ENCODE data around the gene NANOS2.
A peak's percentile ranks its signal among the peaks of the same experiment; 100 is the strongest.
"Not testable (repeated sequence)": the region's sequence is repeated elsewhere in the genome, so short reads cannot be mapped to it uniquely, and the experiment has no call there.

Gene NANOS2

DNA sequence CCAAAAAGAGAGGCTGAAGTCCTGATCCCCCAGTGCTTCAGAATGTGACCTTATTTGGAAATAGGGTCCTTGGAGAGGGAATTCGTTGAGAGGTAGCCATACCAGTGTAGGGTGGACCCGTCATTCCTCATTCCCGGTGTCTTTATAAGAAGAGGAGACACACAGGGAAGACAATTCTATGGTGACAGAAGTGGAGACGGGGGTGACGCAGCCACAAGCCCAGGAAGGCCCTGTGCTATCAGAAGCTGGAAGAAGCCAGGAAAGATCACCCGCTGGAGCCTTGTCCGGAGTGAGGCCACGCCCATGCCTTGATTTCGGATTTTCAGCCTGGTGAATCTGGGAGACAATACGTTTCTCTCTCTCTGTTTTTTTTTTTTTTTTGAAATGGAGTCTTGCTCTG lies 9.6 kb downstream of the NANOS2 start:
- peaks cover 0 to 6% of the 10 kb centered on the region in 2 donors for H3K36me3 ChIP-seq (ENCODE audit: control insufficient read depth in 2 of 2, insufficient read depth in 2 of 2, low read length in 2 of 2)
- no peaks in the 10 kb centered on the region for H3K27me3 ChIP-seq (ENCODE audit: control insufficient read depth in 1 of 2, insufficient read depth in 2 of 2, low read length in 2 of 2)
- no peak overlapping the region for H3K9ac ChIP-seq (ENCODE audit: low read length in 2 of 2)
- no peaks in the 10 kb centered on the region for H3K9me3 ChIP-seq (ENCODE audit: control insufficient read depth in 2 of 2, low read length in 2 of 2)
- H3K27ac ChIP-seq (ENCODE audit: low read length) = no peak overlapping the region
- H3K4me3 ChIP-seq (ENCODE audit: low read length in 2 of 2) = no peak overlapping the region
- peaks cover 20% of the 10 kb centered on the region for H3K4me1 ChIP-seq (ENCODE audit: control insufficient read depth, insufficient read depth, low read length)

DNA sequence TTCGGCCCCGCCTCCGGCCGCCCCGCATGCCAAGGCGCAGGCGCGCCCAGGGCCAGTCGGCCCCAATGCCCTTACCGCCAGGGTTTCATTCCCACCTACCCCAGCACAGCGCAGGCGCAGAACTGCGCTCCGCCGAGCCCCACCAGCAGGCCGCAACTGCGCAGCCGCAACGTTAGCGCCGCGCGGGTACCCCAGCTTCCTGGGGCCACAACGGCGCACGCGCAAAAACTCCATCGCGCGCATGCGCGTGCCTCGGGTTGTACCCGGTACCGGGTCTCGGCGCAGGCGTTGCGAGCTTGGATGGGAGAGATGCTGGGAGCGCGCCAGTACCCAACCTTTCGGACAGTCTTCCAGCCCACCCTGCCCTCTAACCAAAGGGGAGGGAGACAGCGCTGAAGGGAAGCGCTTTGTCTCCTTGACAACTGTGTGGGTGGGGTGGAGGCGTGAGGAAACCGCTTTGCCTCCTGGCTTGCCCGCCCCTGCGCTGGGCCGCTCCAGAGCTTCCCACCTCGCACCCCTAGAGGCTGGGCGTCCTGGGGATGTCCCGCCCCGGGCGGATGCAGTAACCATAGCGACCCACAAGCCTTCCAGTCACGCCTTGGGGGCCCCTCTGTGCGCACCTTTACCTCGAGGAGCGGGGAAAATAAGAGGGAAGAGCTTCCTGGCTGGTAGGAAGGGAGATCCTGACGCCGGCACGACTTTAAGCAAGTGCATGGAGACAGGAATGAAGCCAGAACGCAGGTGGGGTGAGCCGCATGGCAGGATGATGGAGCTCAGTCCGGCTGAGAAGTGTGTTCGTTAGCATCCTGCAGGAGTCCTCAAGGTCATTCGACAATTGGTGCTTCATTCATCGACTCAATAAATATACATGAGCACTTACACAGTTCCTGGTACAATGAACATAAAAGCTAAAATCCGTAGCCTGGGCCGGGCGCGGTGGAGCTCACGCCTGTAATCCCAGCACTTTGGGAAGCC lies 11.6 kb downstream of the NANOS2 start:
- Histone ChIP-seq H3K27ac (ENCODE audit: low read length) (peak overlapping the region; percentile 69), H3K36me3 (ENCODE audit: control insufficient read depth in 2 of 2, insufficient read depth in 2 of 2, low read length in 2 of 2) (peaks cover 10 to 11% of the 10 kb centered on the region in 2 donors), H3K4me1 (ENCODE audit: control insufficient read depth, insufficient read depth, low read length) (peaks cover 20% of the 10 kb centered on the region), H3K9ac (ENCODE audit: low read length in 2 of 2) (peak overlapping the region; percentile 64 to 70), H3K4me3 (ENCODE audit: low read length in 2 of 2) (peak overlapping the region; percentile 93 to 96), H3K9me3 (ENCODE audit: control insufficient read depth in 2 of 2, low read length in 2 of 2) (no peaks in the 10 kb centered on the region), H3K27me3 (ENCODE audit: control insufficient read depth in 1 of 2, insufficient read depth in 2 of 2, low read length in 2 of 2) (no peaks in the 10 kb centered on the region)

DNA sequence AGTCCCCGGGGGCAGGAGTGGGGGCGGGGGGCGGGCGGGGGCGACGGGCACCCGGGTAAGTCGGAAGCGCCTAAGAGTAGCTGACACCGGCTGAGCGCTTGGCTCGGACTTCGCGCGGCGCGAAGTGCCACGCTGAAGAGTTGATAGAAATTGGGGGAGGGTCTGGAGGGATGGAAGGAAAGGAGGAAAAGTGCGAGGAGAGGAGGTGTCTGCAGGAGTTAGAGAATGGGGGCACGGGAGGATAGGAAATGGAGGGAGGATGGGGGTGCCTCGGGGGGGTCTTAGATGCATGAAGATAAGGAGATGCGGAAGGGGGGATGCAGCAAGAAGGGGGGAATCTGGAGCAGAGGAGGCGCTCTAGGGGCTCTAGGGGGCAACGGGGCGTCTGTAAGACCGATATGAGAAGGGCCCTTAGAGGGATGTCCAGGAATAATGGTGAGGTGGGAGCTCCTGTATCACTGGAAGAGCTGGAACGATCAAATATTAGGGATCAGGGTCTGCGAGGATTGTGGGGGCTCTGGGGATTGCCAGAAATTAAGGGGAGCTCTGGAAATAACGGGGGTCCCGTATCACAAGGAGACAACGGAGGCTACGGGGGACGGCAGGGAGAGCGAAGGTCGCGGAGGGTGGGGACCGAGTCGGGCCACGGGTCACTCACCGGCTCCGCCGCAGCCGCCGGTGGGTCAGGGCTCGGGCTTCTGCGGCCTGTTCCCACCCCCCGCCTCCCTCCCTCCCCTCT lies 12.5 kb downstream of the NANOS2 start, which contains the start of gene MYPOP:
Gene MYPOP, minus strand, starts transcription at position 702 of the 739 bp plus-strand sequence. CDS start 840 bp downstream, outside the sequence.
- Histone ChIP-seq H3K9ac (ENCODE audit: low read length in 2 of 2) (peak within 1 kb of the TSS; percentile 86 to 90), H3K4me1 (ENCODE audit: control insufficient read depth, insufficient read depth, low read length) (peaks cover 20% of the 10 kb centered on the region), H3K4me3 (ENCODE audit: low read length in 2 of 2) (peak within 1 kb of the TSS; percentile 93 to 96), H3K9me3 (ENCODE audit: control insufficient read depth in 2 of 2, low read length in 2 of 2) (no peaks in the 10 kb centered on the region), H3K27me3 (ENCODE audit: control insufficient read depth in 1 of 2, insufficient read depth in 2 of 2, low read length in 2 of 2) (no peaks in the 10 kb centered on the region), H3K36me3 (ENCODE audit: control insufficient read depth in 2 of 2, insufficient read depth in 2 of 2, low read length in 2 of 2) (peaks cover 10 to 14% of the 10 kb centered on the region in 2 donors), H3K27ac (ENCODE audit: low read length) (peak within 1 kb of the TSS; percentile 69)

DNA sequence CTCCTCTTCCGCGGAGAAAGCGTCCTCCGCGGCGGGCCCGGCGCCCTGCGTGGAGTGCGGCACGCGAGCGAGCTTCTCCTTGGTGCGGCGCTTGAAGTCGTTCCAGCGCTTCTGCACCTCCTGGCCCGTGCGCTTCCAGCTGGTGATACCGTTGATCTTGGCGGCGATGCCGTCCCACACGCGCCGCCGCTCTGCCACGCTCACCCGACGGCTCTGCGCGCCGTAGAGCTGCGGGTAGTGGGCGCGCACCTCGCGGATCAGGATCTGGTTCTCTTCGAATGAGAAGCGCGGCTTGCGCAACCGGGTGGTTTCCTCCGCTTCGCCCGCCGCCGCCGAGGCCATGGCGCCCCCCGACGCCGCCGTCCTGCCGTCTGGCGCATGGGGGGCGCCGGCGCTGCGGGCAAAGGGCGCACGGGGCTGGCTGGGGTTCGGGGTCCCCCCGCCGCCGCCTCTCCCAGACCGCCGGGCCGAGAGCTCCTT lies 13.1 kb downstream of the NANOS2 start:
- Histone ChIP-seq H3K36me3 (ENCODE audit: control insufficient read depth in 2 of 2, insufficient read depth in 2 of 2, low read length in 2 of 2) (peaks cover 10 to 14% of the 10 kb centered on the region in 2 donors), H3K4me3 (ENCODE audit: low read length in 2 of 2) (peak overlapping the region; percentile 57 to 69), H3K27me3 (ENCODE audit: control insufficient read depth in 1 of 2, insufficient read depth in 2 of 2, low read length in 2 of 2) (no peaks in the 10 kb centered on the region), H3K9me3 (ENCODE audit: control insufficient read depth in 2 of 2, low read length in 2 of 2) (no peaks in the 10 kb centered on the region), H3K9ac (ENCODE audit: low read length in 2 of 2) (no peak overlapping the region), H3K27ac (ENCODE audit: low read length) (no peak overlapping the region), H3K4me1 (ENCODE audit: control insufficient read depth, insufficient read depth, low read length) (peaks cover 20% of the 10 kb centered on the region)

DNA sequence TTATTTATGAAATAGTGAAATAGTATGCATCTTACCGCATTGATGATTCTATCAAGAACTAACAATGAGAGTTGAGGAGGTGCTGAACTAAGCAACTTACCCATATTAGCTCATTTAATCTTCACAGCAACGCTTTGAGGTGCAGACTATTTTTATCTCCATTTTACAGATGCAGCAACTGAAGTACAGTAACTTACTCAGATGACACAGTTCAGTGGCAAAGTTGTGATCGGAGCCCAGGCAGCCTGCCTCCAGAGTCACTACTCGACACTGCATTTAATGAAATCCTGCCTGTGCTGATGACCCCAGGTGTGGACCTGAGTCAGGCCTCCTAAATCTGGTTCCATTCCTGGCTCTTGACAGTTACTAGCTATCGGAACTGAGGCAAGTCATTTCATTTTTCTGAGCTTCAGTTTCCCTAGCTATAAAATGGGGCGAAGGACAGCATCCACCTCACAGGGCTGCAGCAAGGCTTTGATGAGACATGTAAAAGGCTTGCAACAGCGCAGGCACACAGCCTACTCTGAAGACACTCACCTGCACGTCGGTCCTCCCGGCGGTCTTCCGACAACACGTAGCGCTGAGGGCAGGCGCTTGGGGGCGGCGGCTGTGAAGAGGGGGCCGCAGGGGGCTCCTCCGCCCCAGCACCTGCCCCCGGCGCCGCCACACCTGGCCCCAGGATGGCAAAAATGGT lies 13.7 kb downstream of the NANOS2 start:
- Histone ChIP-seq H3K9ac (ENCODE audit: low read length in 2 of 2) (peak overlapping the region; percentile 29 to 41), H3K9me3 (ENCODE audit: control insufficient read depth in 2 of 2, low read length in 2 of 2) (no peaks in the 10 kb centered on the region), H3K27me3 (ENCODE audit: control insufficient read depth in 1 of 2, insufficient read depth in 2 of 2, low read length in 2 of 2) (no peaks in the 10 kb centered on the region), H3K36me3 (ENCODE audit: control insufficient read depth in 2 of 2, insufficient read depth in 2 of 2, low read length in 2 of 2) (peaks cover 10 to 14% of the 10 kb centered on the region in 2 donors), H3K4me1 (ENCODE audit: control insufficient read depth, insufficient read depth, low read length) (peaks cover 20% of the 10 kb centered on the region), H3K4me3 (ENCODE audit: low read length in 2 of 2) (peak overlapping the region in 1 of 2 donors; percentile 69), H3K27ac (ENCODE audit: low read length) (no peak overlapping the region)

DNA sequence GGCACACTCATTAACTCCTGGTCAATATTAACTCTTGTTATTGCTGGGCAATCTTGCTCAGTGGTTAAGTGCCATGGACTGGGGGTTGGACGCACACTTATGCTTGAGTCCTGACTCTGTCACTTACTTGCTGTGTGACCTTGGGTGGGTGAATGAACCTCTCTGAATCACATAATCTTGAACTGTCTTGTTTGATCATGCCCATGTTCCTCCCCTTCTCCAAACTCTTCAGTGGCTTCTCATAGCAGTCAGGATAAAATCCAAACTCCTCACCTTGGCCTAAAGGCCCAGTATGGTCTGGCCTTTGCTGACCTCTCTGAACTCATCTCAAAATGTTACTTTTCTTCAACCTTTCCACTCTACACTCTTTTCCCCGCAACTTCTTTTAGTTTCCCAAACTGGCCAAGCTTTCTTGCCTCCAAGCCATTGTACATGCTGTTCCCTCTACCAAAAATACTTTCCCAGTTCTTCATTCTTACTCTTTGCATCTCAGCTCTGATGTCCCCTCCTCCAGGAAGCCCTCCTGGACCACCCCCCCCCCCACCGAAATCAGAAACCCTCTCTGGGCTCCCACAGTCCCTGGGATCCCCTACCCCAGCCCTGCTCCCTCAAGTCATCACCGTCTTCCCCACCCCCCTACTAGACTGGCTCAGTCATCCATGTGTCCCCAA lies 14.5 kb downstream of the NANOS2 start:
- no peak overlapping the region for H3K9ac ChIP-seq (ENCODE audit: low read length in 2 of 2)
- no peaks in the 10 kb centered on the region for H3K9me3 ChIP-seq (ENCODE audit: control insufficient read depth in 2 of 2, low read length in 2 of 2)
- H3K4me1 ChIP-seq (ENCODE audit: control insufficient read depth, insufficient read depth, low read length) = peaks cover 20% of the 10 kb centered on the region
- H3K27ac ChIP-seq (ENCODE audit: low read length) = no peak overlapping the region
- H3K27me3 ChIP-seq (ENCODE audit: control insufficient read depth in 1 of 2, insufficient read depth in 2 of 2, low read length in 2 of 2) = no peaks in the 10 kb centered on the region
- H3K36me3 ChIP-seq (ENCODE audit: control insufficient read depth in 2 of 2, insufficient read depth in 2 of 2, low read length in 2 of 2) = peaks cover 10 to 14% of the 10 kb centered on the region in 2 donors
- H3K4me3 ChIP-seq (ENCODE audit: low read length in 2 of 2) = no peak overlapping the region

DNA sequence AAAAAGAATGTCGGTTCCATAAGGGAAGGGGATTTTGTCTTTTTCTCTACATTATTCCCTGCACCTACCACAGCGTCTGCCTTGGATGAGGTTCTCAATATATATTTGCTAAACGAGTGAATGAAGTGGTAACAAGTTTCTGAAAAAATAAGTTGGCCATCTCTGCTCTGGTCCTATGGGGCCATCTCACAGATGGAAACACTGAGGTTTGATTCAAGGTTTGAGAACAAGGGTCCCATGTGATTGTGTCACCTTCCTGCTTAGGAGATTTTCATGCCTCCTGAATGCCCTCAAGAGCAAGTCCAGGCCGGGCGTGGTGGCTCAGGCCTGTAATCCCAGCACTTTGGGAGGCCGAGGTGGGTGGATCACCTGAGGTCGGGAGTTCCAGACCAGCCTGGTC lies 15.3 kb downstream of the NANOS2 start:
- Histone ChIP-seq H3K4me1 (ENCODE audit: control insufficient read depth, insufficient read depth, low read length) (peaks cover 20% of the 10 kb centered on the region), H3K36me3 (ENCODE audit: control insufficient read depth in 2 of 2, insufficient read depth in 2 of 2, low read length in 2 of 2) (peaks cover 10 to 14% of the 10 kb centered on the region in 2 donors), H3K27ac (ENCODE audit: low read length) (no peak overlapping the region), H3K27me3 (ENCODE audit: control insufficient read depth in 1 of 2, insufficient read depth in 2 of 2, low read length in 2 of 2) (no peaks in the 10 kb centered on the region), H3K4me3 (ENCODE audit: low read length in 2 of 2) (no peak overlapping the region), H3K9me3 (ENCODE audit: control insufficient read depth in 2 of 2, low read length in 2 of 2) (no peaks in the 10 kb centered on the region), H3K9ac (ENCODE audit: low read length in 2 of 2) (no peak overlapping the region)

DNA sequence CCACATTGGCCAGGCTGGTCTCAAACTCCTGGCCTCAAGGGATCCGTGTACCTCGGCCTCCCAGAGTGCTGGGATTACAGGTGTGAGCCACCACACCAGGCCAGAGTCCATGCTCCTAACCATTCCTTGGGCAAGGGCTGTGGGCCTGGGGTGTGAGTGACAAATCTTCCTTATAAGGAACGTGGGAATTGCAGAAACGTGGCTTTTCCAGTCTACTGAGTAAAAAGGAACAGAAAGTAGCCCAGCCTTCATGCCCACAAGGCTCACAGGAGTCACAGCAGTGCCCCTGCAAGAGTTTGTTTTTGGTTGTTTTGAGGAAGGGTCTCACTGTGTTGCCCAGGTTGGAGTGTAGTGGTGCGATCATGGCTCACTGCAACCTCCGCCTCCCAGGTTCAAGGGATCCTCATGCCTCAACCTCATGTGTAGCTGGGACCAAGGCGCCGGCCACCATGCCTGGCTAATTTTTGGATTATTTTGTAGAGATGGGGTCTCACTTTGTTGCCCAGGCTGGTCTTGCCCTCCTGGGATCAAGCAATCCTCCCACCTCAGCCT lies 17.2 kb downstream of the NANOS2 start:
- Histone ChIP-seq H3K4me3 (ENCODE audit: low read length in 2 of 2) (no peak overlapping the region), H3K27ac (ENCODE audit: low read length) (no peak overlapping the region), H3K9me3 (ENCODE audit: control insufficient read depth in 2 of 2, low read length in 2 of 2) (no peaks in the 10 kb centered on the region), H3K4me1 (ENCODE audit: control insufficient read depth, insufficient read depth, low read length) (peaks cover 12% of the 10 kb centered on the region), H3K27me3 (ENCODE audit: control insufficient read depth in 1 of 2, insufficient read depth in 2 of 2, low read length in 2 of 2) (no peaks in the 10 kb centered on the region), H3K36me3 (ENCODE audit: control insufficient read depth in 2 of 2, insufficient read depth in 2 of 2, low read length in 2 of 2) (peaks cover 10 to 14% of the 10 kb centered on the region in 2 donors), H3K9ac (ENCODE audit: low read length in 2 of 2) (no peak overlapping the region)

DNA sequence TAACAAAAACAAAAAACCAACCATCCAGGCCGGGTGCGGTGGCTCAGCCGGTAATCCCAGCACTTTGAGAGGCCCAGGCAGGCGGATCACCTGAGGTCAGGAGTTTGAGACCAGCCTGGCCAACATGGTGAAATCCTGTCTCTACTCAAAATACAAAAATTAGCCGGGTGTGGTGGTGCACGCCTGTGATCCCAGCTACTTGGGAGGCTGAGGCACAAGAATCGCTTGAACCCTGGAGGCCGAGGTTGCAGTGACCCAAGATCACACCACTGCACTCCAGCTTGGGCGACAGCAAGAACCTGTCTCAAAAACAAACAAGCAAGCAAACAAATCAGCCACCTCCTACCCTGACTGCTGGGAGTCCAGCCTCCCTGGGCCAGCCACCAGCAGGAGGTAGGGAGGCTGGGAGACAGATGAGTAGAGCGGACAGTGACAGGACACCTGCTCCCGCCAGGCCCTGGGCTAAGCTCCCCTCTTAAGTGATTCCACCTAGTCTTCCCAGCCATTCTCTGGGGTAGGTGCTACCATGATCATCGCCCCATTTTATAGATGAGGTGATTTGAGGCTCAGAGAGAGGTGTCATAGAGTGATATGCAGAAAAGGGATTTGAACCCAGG lies 18.5 kb downstream of the NANOS2 start:
- peaks cover 10 to 14% of the 10 kb centered on the region in 2 donors for H3K36me3 ChIP-seq (ENCODE audit: control insufficient read depth in 2 of 2, insufficient read depth in 2 of 2, low read length in 2 of 2)
- not testable (repeated sequence) for H3K27ac ChIP-seq (ENCODE audit: low read length)

More for the DNA sequence above, 18.5 kb downstream of the NANOS2 start:
- H3K4me3 ChIP-seq (ENCODE audit: low read length in 2 of 2); H3K27me3 ChIP-seq (ENCODE audit: control insufficient read depth in 1 of 2, insufficient read depth in 2 of 2, low read length in 2 of 2); H3K9me3 ChIP-seq (ENCODE audit: control insufficient read depth in 2 of 2, low read length in 2 of 2); H3K4me1 ChIP-seq (ENCODE audit: control insufficient read depth, insufficient read depth, low read length); H3K9ac ChIP-seq (ENCODE audit: low read length in 2 of 2): not testable (repeated sequence)
